HT-29 (cell line): ENCODE results near the gene TRPM2. TPM values are rescaled to one million over a fixed set of nuclear protein-coding genes. Genes with fewer than 3 reads are reported as not detected.

ENCODE experiments used
- DNase-seq: peaks from one replicate; pipeline ENCODE4 v3.0.0-alpha.2; 2015; ENCODE audit warnings: low spot score
- total RNA-seq: library from RNA; depleted of rRNA; stranded (reverse); fragments of >200 nt; shearing (Covaris generic); gene quantifications from 2 replicates; pipeline ENCODE4 v1.2.3, GENCODE V29; 2014; rRNA removed

The TRPM2 gene
- total RNA-seq = 0.60 TPM in 1 of 2 replicates, not detected in the other

GRCh38 chr21:44353191-44353970 is at the start of gene TRPM2:
Gene TRPM2, plus strand, starts transcription at chr21:44353621. Its CDS starts 80 bp downstream, at chr21:44353701.
- DNase-seq = no peak

GRCh38 chr21:44304011-44304616 is 49.3 kb upstream of the TRPM2 start:
- no peak for DNase-seq

GRCh38 chr21:44304877-44305293 is 48.5 kb upstream of the TRPM2 start:
- DNase-seq = peak; percentile 28

- DNase-seq = no peak
These were observed 47.7 kb upstream of the TRPM2 start for GRCh38 chr21:44305691-44306090.

- no peak for DNase-seq
These were observed 46.3 kb upstream of the TRPM2 start for GRCh38 chr21:44306936-44307704.

- DNase-seq = no peak
These were observed 42.6 kb upstream of the TRPM2 start for GRCh38 chr21:44310628-44311507.

DNA sequence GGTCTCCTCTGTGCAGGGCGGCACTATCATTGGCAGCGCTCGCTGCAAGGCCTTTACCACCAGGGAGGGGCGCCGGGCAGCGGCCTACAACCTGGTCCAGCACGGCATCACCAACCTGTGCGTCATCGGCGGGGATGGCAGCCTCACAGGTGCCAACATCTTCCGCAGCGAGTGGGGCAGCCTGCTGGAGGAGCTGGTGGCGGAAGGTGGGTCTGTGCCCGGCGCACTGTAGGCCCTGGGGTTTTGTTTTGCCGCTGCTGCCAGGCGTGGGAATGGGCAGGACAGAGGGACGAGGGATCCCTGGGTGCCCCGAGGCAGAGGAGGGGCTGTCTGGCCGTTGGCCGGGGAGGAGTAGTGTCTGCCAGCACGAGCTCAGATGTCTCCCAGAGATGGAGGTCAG is 41.3 kb upstream of the TRPM2 start:
- no peak for DNase-seq

DNA sequence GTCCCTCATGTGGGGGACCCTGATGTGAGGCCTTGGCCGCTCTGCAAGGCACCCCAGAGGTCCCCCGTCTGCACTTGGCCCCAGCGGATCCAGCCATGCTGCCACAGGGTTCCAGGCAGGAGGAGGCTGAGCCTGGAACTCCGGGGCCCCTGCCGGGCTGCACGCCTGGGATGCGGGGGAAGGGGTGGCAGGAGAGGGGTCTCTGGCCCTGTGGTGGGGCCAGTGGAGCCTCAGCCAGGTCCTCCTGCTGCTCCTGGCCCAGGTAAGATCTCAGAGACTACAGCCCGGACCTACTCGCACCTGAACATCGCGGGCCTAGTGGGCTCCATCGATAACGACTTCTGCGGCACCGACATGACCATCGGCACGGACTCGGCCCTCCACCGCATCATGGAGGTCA is 40.7 kb upstream of the TRPM2 start:
- no peak for DNase-seq

- no peak for DNase-seq
These were observed 40.0 kb upstream of the TRPM2 start for GRCh38 chr21:44313451-44313850.

DNA sequence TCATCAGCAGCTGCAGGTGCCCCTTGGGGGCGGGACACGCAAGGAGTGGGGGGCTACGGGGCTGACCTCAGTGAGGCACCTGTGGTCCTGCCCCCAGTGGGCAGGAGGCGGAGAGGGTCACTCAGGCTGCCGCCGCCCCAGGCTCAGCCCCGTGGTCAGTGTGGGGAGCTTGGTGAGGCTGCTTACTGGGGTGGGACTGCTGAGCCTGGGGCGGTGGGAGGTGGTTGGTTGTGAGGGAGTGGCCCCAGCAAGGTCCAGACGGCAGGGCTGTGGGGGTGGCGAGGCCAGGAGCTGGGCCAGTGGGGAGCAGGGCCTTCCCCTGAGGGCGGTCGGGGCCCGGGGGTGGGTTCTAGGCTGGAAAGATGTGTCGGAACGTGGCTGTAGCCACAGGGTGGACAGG is 39.3 kb upstream of the TRPM2 start:
- no peak for DNase-seq

DNA sequence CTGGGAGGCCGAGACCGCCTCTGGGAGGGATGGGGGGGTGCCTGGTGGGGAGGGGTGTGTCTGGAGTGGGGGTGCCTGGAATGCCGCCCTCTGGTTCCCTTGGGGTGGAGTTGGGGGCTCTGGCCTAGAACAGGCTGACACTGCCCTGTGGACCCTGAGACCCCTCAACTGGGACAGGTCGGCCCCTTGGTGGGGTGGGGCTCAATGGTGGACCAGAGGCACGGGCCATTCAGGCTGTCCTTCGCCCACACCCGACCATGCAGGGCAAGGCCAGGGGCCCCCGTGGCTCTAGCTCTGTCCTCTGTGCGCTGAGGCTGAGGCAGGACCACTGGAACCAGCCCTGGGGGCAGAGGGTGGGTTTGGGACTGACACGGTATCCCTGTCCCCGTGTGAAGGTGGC is 38.9 kb upstream of the TRPM2 start:
- no peak for DNase-seq

DNA sequence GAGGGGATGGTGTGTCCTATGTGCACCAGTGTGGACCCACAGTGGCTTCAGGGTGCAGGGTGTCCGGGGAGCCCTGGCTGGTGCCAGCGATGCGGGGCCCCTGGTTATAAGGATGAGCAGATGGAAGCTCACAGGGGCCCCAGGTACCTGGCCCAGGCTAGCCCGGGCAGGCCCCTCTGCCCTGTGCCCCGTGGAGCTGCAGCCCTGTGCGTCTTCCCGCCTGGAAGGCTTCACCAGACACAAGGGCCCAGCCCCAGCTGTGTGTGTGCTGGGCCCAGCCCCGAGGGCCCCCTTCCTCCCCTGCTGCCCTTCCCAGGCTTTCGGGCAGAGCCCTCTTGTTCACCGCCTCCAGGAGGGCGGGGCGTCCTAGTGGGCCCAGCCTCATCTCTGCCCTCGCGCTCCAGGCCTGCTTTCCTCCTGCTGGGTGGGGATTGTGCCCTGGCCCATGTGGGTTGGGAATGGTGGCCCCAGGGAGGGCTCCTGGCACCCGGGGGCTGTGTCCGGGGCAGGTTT is 37.7 kb upstream of the TRPM2 start:
- DNase-seq = no peak

- no peak for DNase-seq
These were observed 37.0 kb upstream of the TRPM2 start for GRCh38 chr21:44316277-44316900.

DNA sequence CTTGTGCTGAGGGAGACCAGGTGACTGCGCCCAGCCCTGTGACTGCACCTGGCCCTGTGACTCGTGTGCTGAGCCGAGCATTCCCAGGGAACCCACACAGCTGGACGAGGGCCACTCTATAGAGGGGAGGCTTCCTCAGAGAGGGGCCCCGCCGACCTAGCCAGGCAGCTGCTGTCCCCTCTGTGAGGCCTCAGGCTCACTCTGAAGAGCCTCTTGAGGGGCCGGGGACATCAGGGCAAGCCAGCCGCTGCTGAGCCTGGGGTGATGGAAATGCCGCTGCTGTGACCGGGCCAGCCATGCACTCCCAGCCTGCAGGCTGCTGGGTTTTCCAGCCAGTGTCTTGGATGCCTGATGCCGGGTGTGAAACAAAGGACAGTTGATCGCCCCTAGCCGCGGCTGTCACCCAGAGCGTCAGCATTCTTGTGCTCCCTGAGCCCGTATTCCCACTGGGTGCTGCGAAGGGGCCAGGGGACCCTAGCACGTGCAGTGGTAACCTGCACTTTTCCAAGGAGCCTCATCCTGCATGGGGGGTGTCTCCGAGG is 36.1 kb upstream of the TRPM2 start:
- DNase-seq = no peak

- DNase-seq = no peak
These were observed 35.5 kb upstream of the TRPM2 start for GRCh38 chr21:44317871-44318270.

DNA sequence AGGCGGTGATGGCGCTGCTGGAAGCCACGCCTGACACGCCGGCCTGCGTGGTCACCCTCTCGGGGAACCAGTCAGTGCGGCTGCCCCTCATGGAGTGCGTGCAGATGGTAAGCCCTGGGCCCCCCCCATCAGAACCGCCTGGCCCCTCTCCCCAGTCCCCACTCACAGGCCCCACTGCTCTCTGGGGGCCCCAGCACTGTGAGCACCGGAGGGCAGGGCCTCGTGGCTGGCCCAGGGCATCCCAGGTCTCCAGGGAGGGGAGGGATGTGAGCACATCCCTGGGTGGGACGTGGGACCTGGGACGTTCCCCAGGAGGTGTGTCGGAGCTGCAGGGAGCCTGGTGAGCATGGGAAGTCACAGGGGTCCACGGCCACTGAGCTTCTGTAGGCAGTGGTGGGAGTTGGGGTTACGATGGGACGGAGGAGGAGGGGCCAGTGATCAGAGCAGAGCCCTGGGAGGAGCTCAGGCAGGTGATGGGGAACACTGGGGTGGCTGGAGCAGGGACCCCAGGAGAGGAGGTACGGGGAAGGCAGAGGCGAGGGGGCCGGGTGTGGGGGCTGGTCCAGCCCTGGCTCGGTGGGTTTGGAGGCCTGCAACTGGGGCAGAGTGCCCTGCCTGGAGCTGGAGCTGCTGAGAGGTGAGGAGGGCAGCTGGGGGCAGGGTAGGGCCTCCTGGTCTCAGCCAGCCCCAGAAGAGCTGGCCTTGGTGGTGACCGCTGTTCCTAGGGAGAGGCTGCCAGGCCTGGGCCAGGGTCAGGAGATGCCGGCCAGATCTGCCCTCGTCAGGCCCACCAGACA is 34.7 kb upstream of the TRPM2 start:
- DNase-seq = no peak

- DNase-seq = no peak
These were observed 33.9 kb upstream of the TRPM2 start for GRCh38 chr21:44319407-44320065.

DNA sequence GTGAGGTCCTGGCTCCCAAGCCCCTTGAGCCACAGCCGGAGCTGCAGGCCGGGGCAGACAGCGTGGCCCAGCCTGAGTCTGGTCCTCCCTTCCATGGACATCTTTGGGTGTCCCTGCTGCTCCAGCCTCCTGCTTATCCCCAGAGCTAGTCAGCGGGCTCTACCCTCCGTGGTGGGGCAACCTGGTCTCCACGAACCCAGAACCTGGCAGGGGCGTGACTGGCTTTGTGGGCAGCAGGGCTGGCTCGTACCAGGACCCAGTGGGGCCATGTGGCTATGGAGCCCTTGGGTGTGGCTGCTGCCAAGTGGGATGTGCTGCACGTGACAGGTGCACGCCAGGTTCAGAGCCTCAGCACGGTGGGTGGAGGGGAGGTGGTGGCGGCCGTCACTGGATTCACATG is 32.6 kb upstream of the TRPM2 start:
- no peak for DNase-seq

- no peak for DNase-seq
These were observed 31.5 kb upstream of the TRPM2 start for GRCh38 chr21:44321846-44322450.
